NB4 (cell line): ENCODE results near the gene ADGRG6.

Experiments
- CTCF ChIP-seq: IDR thresholded peaks from one replicate; pipeline ENCODE4 v1.5.1; 2012; ENCODE audit warnings: low read depth, low read length
- POLR2A ChIP-seq: IDR thresholded peaks from 2 replicates; pipeline ENCODE4 v1.6.1; 2011; ENCODE audit warnings: mild to moderate bottlenecking; ENCODE audit not compliant: insufficient read length; ENCODE audit errors: extremely low read depth

- TF ChIP-seq CTCF, result no peak
- TF ChIP-seq POLR2A, result no peak
Measured at GRCh38 chr6:142336787-142337186, 35.0 kb downstream of the ADGRG6 start.
